GM21390 (cell line): Measurements from ENCODE around the gene TMEM147.

ENCODE experiments used
- ATAC-seq: cut with Tn5 transposase; IDR thresholded peaks from one replicate; pipeline ENCODE4 v1.9.1; 2021; ENCODE audit not compliant: unreplicated experiment

TMEM147 gene

GRCh38 chr19:35545001-35545854 lies at the start of gene TMEM147:
Gene TMEM147, plus strand, starts transcription at chr19:35545626. Its CDS starts 114 bp downstream, at chr19:35545740.
- peak; percentile 66 for ATAC-seq

DNA sequence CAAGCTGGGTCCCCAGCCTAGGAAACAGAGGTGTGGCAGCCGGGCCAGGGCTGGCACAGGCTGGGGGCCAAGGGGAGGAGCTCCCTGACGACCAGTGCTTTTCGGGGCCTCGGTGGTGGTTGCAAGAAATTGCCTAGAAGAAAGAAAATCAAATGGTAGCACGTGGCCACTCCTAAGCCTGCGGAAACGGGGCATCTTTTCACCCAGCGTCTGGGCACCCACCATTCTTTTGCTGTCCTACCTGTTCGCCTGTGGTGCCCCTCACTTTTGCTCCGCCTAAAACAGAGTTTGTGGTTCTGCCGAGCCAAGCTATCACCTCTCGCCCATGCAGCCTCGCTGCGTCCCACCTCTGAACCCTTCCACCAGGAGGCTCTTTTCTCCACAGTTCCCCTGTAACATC lies 48.0 kb upstream of the TMEM147 start:
- ATAC-seq, result no peak

GRCh38 chr19:35498220-35498619 lies 47.2 kb upstream of the TMEM147 start:
- ATAC-seq, result no peak

DNA sequence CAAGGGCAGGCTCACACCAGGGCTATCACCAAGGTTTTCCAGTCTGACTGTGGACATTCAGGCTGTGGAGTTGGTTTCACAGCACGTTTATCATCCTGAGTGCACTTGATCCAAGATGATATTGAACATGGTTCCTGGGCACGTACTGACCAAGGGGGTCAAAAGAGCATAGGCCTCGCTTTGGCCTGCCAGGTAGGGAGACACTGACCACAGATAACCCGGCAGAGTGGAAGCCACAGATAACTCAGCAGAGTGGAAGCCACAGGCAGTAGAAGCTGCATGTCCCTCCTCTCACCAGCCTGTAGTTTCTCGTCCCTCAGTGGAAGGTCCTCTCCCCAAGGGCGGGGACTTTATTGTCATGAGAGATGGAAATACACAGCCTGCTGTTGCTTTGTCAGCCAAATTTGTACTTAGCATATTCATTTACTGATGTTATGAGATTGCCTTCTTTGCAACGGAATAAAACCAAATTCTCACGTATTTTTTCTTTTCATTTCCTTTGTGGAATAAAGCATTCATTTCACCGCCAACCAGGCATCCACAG lies 46.4 kb upstream of the TMEM147 start:
- ATAC-seq, result no peak

DNA sequence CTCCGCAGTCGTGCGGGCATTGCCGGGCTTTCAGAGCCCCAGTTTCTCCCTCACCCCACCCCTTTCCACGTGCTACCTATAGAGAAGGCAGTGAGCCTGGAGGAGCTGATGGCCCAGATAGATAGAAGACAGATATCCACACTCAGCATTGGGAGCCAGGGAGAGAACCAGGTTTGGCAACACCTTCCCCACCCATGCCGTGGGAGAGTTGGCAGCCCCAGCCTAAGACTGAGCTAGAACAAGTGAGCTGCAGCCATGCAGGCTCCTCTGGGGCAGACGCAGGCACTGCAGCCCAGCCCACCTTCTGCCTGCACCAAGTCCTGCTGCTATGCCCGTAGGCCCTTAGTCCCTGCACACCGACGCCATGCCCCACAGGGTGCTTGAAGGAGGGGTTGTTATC lies 44.8 kb upstream of the TMEM147 start:
- ATAC-seq, result no peak

DNA sequence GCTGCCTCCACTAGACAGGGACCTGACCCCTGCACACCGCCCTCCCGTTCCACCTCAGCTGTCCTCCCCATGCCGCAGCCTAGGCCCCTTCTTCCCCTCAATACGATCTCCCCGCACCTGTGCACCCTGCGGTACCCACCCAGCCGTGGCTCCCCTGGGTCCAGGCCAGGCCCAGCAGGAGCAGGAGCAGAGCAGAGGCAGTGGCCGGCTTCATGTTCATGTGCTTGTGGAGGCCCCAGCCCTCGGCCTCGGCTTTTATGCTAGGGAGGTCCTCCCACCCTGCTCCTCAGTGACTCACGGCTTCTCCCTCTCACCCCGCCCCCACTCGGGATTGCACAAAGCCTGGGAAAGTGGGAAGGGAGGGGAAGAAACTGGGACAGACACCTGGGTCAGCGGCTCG lies 43.7 kb upstream of the TMEM147 start:
- ATAC-seq, result no peak

GRCh38 chr19:35502751-35503150 lies 42.7 kb upstream of the TMEM147 start:
- ATAC-seq, result no peak

- no peak for ATAC-seq
Observed at GRCh38 chr19:35506011-35506410, 39.4 kb upstream of the TMEM147 start.

DNA sequence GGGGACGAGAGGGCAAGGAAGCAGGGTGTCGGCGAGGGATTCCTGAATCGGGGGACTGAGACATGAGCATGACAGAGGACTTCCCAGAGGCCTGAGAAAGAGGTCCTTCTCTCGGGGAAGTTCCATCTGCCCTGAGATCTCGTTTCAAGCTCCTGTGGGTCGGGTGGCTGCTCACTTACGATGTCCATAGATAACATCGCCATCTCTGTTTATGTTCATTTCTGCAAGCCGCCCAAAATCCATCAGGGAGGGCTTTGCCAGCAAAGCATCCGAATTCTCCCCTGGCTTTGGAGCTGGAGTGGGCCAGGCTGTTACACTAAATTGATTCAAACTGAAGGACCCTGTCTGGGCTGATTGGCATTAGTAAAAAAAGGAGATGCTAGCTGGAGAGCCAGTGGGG lies 37.9 kb upstream of the TMEM147 start:
- ATAC-seq, result no peak

DNA sequence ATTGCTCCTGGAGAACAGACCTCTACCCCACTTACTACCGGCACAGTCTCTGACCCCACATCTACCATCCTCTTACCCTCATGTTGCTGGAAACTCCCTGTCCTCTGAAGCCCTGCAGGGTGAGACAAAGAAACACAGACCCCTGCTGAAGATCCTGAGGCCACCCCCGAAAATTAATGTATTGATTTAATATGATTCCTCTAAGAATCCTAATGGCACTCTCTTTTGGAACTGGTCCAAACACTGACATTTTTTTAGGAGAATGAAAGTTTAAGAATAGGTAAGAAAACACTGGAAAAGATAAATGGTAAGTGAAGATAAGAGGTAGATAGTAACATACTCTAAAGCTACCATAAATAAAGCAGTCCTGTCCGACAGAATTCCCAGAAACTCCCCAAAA lies 37.3 kb upstream of the TMEM147 start:
- no peak for ATAC-seq

DNA sequence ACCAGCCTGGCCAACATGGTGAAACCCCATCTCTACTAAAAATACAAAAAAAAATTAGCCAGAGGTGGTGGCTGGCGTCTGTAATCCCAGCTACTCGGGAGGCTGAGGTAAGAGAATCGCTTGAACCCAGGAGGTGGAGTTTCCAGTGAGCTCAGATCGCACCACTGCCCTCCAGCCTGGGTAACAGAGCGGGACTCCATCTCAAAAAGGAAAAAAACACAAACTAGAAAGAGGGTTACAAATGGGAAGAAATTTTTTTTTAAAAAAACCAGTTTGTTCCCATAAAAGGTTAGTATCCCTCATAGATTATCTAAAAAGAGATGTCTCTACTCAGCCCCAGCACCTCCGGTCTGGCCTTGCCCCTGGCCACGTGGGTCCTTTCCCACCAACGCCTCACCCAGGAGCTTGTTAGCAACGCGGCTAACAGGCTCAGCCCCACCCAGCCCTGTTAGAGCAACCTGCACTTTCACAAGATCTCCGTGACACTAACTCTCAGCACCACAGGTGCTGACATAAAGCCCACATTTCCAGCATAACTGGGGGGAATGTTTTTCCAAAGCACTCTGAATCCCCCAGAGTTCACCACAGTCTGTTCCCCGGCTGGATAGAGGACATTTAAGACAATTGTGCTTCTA lies 36.3 kb upstream of the TMEM147 start:
- no peak for ATAC-seq

DNA sequence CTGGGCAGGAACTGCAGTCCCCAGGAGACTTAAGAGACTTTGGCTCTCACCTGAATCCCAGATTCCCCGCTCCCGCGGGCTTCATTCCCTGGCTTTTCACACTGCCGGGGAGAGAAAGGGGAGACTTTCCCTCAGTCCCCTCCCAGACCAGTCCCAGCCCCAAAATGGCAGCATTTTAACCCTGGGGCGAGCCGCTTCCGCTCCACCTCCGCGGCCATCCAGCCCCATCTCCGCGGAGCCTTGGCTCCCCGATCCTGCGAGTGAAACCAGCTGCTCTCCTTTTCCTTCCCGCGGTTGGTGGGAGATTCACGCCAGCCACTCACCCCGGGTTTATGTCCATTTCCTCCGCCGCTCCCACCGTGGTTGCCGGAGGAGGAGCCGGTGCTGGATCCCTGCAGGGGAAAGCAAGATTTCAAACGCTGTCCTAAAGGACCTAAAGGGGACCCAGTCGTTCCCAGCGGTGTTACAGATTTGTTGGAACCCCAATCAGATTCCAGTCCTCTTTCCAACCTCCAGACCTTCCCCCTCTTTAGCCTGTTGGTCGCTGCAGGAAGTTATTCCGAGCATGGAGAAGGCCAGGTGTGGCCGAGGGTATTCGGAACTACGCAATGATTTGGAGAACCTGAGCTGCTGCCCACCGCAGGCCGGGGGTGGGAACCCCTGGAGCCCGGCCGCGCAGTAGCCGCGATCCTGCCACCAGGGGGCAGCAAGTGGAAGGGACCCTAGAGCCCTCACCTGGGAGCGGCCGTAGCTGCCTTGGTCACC lies 35.4 kb upstream of the TMEM147 start:
- no peak for ATAC-seq

DNA sequence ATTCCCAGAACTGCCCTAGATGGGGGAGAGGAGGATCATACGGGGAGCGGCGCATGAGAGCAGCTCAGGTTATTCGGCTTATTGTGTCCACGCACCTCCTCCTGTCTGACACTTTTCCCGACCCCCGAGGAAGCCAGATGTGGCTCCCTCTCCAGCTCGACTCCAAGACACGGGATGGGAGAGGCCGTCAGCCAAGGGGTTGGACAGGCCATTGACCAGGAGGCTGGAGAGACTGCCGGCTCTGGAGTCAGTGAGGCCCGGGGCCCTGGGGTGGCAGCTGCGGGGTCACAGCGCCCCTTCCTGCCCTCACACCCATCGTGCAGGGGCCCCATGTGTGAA lies 34.8 kb upstream of the TMEM147 start:
- no peak for ATAC-seq

GRCh38 chr19:35511337-35511736 lies 34.1 kb upstream of the TMEM147 start:
- no peak for ATAC-seq

GRCh38 chr19:35512831-35513627 lies 32.4 kb upstream of the TMEM147 start:
- no peak for ATAC-seq

- ATAC-seq, result no peak
Observed at GRCh38 chr19:35513628-35514281, 31.7 kb upstream of the TMEM147 start, which contains the start of gene DMKN. Gene DMKN, minus strand, starts transcription at chr19:35513649. Its CDS starts 174 bp downstream, at chr19:35513475.

- ATAC-seq, result no peak
Observed at GRCh38 chr19:35514282-35514809, 31.1 kb upstream of the TMEM147 start.

DNA sequence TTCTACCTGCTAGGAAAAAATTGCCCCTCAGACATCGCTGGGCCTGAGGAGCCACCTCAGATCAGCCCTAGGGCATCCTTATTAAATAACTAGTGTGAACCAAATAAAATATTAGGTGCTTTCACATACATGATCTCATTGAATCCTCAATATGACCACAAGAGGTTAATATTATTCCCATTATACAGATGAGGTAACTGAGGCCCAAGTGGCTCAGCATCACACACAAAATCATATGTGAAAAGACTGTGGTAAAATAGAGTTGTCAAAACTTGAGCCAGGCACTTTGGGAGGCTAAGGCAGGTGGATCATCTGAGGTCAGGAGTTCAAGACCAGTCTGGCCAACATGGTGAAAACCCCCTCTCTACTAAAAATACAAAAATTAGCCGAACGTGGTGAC lies 29.1 kb upstream of the TMEM147 start:
- ATAC-seq, result no peak

DNA sequence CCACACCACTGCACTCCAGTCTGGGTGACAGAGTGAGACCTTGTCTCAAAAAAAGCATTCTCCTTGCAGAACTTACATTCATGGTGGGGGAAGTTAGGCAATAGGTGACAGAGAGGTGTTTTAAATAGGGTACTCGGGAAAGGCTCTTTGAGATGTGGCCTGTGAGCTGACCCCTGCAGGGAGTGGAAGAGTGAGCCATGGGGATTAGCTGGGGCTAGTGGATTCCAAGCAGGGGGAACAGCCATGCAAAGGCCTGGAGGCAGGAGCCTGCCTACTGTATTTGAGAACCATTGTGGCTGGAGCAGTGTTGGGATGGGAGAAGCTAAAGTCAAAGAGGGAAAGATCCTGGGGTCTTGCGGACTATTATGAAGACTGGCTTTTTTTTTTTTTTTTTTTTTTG lies 28.1 kb upstream of the TMEM147 start:
- no peak for ATAC-seq

GRCh38 chr19:35518313-35518712 lies 27.1 kb upstream of the TMEM147 start:
- no peak for ATAC-seq
